ENCODE results near the gene SNX13. TPM values are rescaled to one million over a fixed set of nuclear protein-coding genes. Genes with fewer than 3 reads are reported as not detected.

Gene SNX13
- total and polyA plus RNA-seq, 9 of the 15 experiments (the other 6 are each of a cell fraction or from before 2014, with no cell fraction given), result 5.6 to 33.2 (median 25.4) TPM

- 35% methylated on average over 6 of the region's 6 CpGs for WGBS (ENCODE audit: insufficient coverage, low coverage, missing lambda C conversion rate)
- ATAC-seq (peak; percentile 60), DNase-seq (ENCODE audit: extremely low read depth in 1 of 4, low spot score in 3 of 4) (no peak), FAIRE-seq (no peak)
- no peaks in the 10 kb centered on the region for H4K20me1 ChIP-seq (replicated peaks; ENCODE audit: control insufficient read depth, insufficient read depth, low read length)
- no peaks in the 10 kb centered on the region for H3K9me3 ChIP-seq (replicated peaks; ENCODE audit: control insufficient read depth, insufficient read depth, low read depth, low read length)
- no peaks in the 10 kb centered on the region for H3K4me1 ChIP-seq (replicated peaks in 1 of 2; ENCODE audit: control insufficient read depth in 2 of 2, insufficient read depth in 2 of 2, low read length in 2 of 2)
- no peaks in the 10 kb centered on the region for H3K27me3 ChIP-seq (ENCODE audit: control insufficient read depth in 2 of 2, insufficient read depth in 2 of 2, low read length in 2 of 2)
- no peak overlapping the region for H3K27ac ChIP-seq (ENCODE audit: extremely low read depth, low read depth, low read length)
- no peak overlapping the region for H2AFZ ChIP-seq (ENCODE audit: low read depth, low read length)
- TF ChIP-seq BACH1 (tag; IDR thresholded peaks at IDR 0.05) (no peak), ZNF507 (tag; conservative IDR thresholded peaks at IDR 0.05) (no peak), HDAC2 (IDR thresholded peaks at IDR 0.05) (no peak), DACH1 (IDR thresholded peaks at IDR 0.05; ENCODE audit: partially characterized antibody) (no peak), ARID1B (IDR thresholded peaks at IDR 0.05) (no peak), NFIX (CRISPR knock-in tag; IDR thresholded peaks at IDR 0.05; ENCODE audit: low read depth) (no peak), POLR3G (IDR thresholded peaks at IDR 0.05; ENCODE audit: extremely low read depth, insufficient read length, insufficient replicate concordance) (no peak), PTBP1 (IDR thresholded peaks at IDR 0.05; ENCODE audit: low read depth, low read length) (no peak), ARHGAP35 (IDR thresholded peaks at IDR 0.05; ENCODE audit: partially characterized antibody) (no peak), BRCA1 (IDR thresholded peaks at IDR 0.05) (no peak), BRCA1 (CRISPR knock-in tag; IDR thresholded peaks at IDR 0.05) (no peak), BRD9 (IDR thresholded peaks at IDR 0.05; ENCODE audit: low read depth, partially characterized antibody) (no peak), NFATC3 (IDR thresholded peaks at IDR 0.05) (no peak), ZFP30 (CRISPR knock-in tag; IDR thresholded peaks at IDR 0.05; ENCODE audit: borderline replicate concordance) (no peak), ZSCAN32 (CRISPR knock-in tag; IDR thresholded peaks at IDR 0.05) (no peak), ZNF143 (CRISPR knock-in tag; IDR thresholded peaks at IDR 0.05) (no peak), BRD4 (IDR thresholded peaks at IDR 0.05) (no peak), ZBTB1 (CRISPR knock-in tag; IDR thresholded peaks at IDR 0.05; ENCODE audit: borderline replicate concordance, low read depth) (no peak), MXI1 (IDR thresholded peaks at IDR 0.05; ENCODE audit: low read depth, low read length) (no peak), ARID2 (IDR thresholded peaks at IDR 0.05) (no peak)
- no peaks in the 10 kb centered on the region for H3K79me2 ChIP-seq (ENCODE audit: control insufficient read depth, insufficient read depth, low read length)
- no peak overlapping the region for H3K4me3 ChIP-seq
- H3K36me3 ChIP-seq (ENCODE audit: control insufficient read depth, insufficient read depth, low read length), result no peaks in the 10 kb centered on the region
- in situ Hi-C loops (cut with MboI) (no loop called here), intact Hi-C loops (cut with micrococcal nuclease) (no loop called here)
- H3K4me2 ChIP-seq (ENCODE audit: insufficient read depth, low read length), result no peak overlapping the region
- BruUV-seq (replicated peaks), result no TSS peak
- no peaks in the 10 kb centered on the region for H3K9me1 ChIP-seq (ENCODE audit: control insufficient read depth, insufficient read depth, low read length)
- ChIA-PET POLR2A (no interaction called here), CTCF (ENCODE audit: low intra/inter-chr PET ratio) (no interaction called here)
- H3K9ac ChIP-seq (ENCODE audit: insufficient read depth in 1 of 2, low read depth in 2 of 2, low read length in 2 of 2), result no peak overlapping the region; a peak in 1 of 4 replicates
These were observed 153.9 kb downstream of the SNX13 start for GRCh38 chr7:17786314-17786852.

Data from K562 (cell line).